ENCODE measurements around the gene KLK1.

The KLK1 gene

DNA sequence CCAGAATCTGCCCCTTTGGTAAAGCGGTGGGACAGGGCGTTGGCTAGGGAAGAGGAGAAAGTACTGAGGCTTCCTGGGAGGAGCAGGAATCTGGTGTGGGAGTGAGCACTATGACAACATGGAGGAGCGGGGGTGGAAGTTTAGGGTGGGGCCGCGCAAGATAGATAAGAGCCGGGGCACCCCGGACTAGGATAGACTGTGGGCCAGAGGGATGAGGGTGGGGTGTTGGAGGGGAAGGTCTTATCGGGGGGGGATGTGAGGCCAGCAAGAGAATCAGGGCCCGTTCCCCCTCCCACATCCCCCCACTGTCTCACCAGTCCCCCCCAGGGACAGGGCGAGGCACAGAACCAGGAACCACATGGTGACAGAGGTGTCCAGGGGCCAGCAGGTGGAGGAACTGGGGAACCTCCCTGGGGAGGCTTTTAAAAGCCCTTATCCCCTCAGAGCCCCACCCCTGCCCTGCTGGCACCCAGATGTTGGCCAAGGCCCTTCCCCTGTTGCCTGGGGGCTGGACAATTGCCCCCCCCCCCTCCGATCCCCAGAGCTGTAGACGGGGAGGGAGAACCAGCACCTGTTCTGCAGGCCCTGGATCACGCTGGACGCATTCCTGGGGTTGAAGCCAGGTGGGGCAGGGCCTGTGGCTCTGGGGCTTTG, at the start of gene KLK1:
KLK1 (minus strand) TSS at position 399 of the 654 bp plus-strand sequence; CDS start at position 360, 39 bp downstream.
- Histone ChIP-seq H4K20me1 (no peaks in the 10 kb centered on the region), H3K9me3 (peaks cover 12% of the 10 kb centered on the region; the same call in 1 of the 2 replicates), H3K27ac (peak within 1 kb of the TSS; percentile 81), H3K27me3 (no peaks in the 10 kb centered on the region), H3K36me3 (no peaks in the 10 kb centered on the region), H3K4me1 (peaks cover 60% of the 10 kb centered on the region), H3K4me3 (no peak within 1 kb of the TSS), H3K4me2 (peak within 1 kb of the TSS; percentile 91), H3K9ac (no peak within 1 kb of the TSS)
- TF ChIP-seq Cebpa-rat (IDR thresholded peaks at IDR 0.05) = no peak

DNA sequence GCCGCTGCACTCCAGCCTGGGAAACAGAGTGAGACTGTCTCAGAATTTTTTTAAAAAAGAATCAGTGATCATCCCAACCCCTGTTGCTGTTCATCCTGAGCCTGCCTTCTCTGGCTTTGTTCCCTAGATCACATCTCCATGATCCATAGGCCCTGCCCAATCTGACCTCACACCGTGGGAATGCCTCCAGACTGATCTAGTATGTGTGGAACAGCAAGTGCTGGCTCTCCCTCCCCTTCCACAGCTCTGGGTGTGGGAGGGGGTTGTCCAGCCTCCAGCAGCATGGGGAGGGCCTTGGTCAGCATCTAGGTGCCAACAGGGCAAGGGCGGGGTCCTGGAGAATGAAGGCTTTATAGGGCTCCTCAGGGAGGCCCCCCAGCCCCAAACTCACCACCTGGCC, 49.5 kb upstream of the KLK1 start, which contains the start of gene KLK2:
KLK2 (plus strand) TSS at position 384 of the 400 bp plus-strand sequence. CDS start 35 bp downstream, outside the sequence.
- TF ChIP-seq Cebpa-rat (IDR thresholded peaks at IDR 0.05) = no peak
- Histone ChIP-seq H3K27ac (no peak within 1 kb of the TSS), H4K20me1 (no peaks in the 10 kb centered on the region), H3K4me1 (peaks cover 38% of the 10 kb centered on the region), H3K9ac (no peak within 1 kb of the TSS), H3K4me2 (peak within 1 kb of the TSS; percentile 70), H3K27me3 (no peaks in the 10 kb centered on the region), H3K4me3 (no peak within 1 kb of the TSS), H3K36me3 (no peaks in the 10 kb centered on the region), H3K9me3 (no peaks in the 10 kb centered on the region)

DNA sequence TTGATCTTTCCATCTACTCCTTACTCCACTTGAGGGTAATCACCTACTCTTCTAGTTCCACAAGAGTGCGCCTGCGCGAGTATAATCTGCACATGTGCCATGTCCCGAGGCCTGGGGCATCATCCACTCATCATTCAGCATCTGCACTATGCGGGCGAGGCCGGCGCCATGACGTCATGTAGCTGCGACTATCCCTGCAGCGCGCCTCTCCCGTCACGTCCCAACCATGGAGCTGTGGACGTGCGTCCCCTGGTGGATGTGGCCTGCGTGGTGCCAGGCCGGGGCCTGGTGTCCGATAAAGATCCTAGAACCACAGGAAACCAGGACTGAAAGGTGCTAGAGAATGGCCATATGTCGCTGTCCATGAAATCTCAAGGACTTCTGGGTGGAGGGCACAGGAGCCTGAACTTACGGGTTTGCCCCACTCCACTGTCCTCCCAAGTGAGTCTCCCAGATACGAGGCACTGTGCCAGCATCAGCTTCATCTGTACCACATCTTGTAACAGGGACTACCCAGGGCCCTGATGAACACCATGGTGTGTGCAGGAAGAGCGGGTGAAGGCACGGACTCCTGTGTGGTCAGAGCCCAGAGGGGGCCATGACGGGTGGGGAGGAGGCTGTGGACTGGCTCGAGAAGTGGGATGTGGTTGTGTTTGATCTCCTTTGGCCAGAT, 47.0 kb upstream of the KLK1 start:
- Histone ChIP-seq H3K27ac (no peak overlapping the region), H3K4me1 (peaks cover 22% of the 10 kb centered on the region), H4K20me1 (no peaks in the 10 kb centered on the region), H3K27me3 (no peaks in the 10 kb centered on the region), H3K9ac (no peak overlapping the region), H3K36me3 (no peaks in the 10 kb centered on the region), H3K9me3 (no peaks in the 10 kb centered on the region), H3K4me2 (no peak overlapping the region), H3K4me3 (no peak overlapping the region)
- no peak for TF ChIP-seq Cebpa-rat (IDR thresholded peaks at IDR 0.05)

DNA sequence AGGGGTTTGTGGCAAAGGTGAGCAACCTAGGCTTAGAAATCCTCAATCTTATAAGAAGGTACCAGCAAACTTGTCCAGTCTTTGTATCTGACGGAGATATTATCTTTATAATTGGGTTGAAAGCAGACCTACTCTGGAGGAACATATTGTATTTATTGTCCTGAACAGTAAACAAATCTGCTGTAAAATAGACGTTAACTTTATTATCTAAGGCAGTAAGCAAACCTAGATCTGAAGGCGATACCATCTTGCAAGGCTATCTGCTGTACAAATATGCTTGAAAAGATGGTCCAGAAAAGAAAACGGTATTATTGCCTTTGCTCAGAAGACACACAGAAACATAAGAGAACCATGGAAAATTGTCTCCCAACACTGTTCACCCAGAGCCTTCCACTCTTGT, 45.9 kb upstream of the KLK1 start:
- H3K36me3 ChIP-seq = no peaks in the 10 kb centered on the region
- H3K9me3 ChIP-seq = no peaks in the 10 kb centered on the region
- no peaks in the 10 kb centered on the region for H4K20me1 ChIP-seq
- no peak for TF ChIP-seq Cebpa-rat (IDR thresholded peaks at IDR 0.05)
- no peaks in the 10 kb centered on the region for H3K27me3 ChIP-seq
- H3K4me3 ChIP-seq = no peak overlapping the region
- H3K4me2 ChIP-seq = no peak overlapping the region
- peaks cover 11% of the 10 kb centered on the region for H3K4me1 ChIP-seq
- no peak overlapping the region for H3K27ac ChIP-seq
- H3K9ac ChIP-seq = no peak overlapping the region

DNA sequence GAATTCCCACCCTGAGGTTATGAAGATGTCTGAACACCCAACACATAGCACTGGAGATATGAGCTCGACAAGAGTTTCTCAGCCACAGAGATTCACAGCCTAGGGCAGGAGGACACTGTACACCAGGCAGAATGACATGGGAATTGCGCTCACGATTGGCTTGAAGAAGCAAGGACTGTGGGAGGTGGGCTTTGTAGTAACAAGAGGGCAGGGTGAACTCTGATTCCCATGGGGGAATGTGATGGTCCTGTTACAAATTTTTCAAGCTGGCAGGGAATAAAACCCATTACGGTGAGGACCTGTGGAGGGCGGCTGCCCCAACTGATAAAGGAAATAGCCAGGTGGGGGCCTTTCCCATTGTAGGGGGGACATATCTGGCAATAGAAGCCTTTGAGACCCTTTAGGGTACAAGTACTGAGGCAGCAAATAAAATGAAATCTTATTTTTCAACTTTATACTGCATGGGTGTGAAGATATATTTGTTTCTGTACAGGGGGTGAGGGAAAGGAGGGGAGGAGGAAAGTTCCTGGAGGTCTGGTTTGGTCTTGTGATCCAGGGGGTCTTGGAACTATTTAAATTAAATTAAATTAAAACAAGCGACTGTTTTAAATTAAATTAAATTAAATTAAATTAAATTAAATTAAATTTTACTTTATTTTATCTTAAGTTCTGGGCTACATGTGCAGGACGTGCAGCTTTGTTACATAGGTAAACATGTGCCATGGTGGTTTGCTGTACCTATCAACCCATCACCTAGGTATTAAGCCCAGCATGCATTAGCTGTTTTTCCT, 38.1 kb upstream of the KLK1 start:
- H3K27ac ChIP-seq = no peak overlapping the region
- no peaks in the 10 kb centered on the region for H3K27me3 ChIP-seq
- H3K4me1 ChIP-seq = peaks cover 5% of the 10 kb centered on the region; the same call in 1 of the 2 replicates
- H3K4me2 ChIP-seq = no peak overlapping the region
- peaks cover 16% of the 10 kb centered on the region for H3K9me3 ChIP-seq
- H4K20me1 ChIP-seq = no peaks in the 10 kb centered on the region
- H3K36me3 ChIP-seq = no peaks in the 10 kb centered on the region
- H3K9ac ChIP-seq = no peak overlapping the region
- TF ChIP-seq Cebpa-rat (IDR thresholded peaks at IDR 0.05) = no peak
- H3K4me3 ChIP-seq = no peak overlapping the region

DNA sequence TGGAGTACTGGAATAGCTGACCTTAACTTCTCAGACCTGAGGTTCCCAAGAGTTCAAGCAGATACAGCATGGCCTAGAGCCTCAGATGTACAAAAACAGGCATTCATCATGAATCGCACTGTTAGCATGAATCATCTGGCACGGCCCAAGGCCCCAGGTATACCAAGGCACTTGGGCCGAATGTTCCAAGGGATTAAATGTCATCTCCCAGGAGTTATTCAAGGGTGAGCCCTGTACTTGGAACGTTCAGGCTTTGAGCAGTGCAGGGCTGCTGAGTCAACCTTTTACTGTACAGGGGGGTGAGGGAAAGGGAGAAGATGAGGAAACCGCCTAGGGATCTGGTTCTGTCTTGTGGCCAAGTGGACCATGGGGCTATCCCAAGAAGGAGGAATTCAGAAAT, 37.4 kb upstream of the KLK1 start:
- no peaks in the 10 kb centered on the region for H3K36me3 ChIP-seq
- no peak overlapping the region for H3K4me3 ChIP-seq
- peaks cover 11% of the 10 kb centered on the region; the same call in 1 of the 2 replicates for H3K4me1 ChIP-seq
- H3K9me3 ChIP-seq = peaks cover 16% of the 10 kb centered on the region
- H3K27ac ChIP-seq = no peak overlapping the region
- no peaks in the 10 kb centered on the region for H4K20me1 ChIP-seq
- H3K4me2 ChIP-seq = no peak overlapping the region
- H3K9ac ChIP-seq = no peak overlapping the region
- TF ChIP-seq Cebpa-rat (IDR thresholded peaks at IDR 0.05) = no peak
- H3K27me3 ChIP-seq = no peaks in the 10 kb centered on the region

DNA sequence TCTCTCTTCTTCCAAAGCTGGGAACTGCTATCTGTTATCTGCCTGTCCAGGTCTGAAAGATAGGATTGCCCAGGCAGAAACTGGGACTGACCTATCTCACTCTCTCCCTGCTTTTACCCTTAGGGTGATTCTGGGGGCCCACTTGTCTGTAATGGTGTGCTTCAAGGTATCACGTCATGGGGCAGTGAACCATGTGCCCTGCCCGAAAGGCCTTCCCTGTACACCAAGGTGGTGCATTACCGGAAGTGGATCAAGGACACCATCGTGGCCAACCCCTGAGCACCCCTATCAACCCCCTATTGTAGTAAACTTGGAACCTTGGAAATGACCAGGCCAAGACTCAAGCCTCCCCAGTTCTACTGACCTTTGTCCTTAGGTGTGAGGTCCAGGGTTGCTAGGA, 36.3 kb upstream of the KLK1 start:
- H3K27ac ChIP-seq = no peak overlapping the region
- H3K9ac ChIP-seq = no peak overlapping the region
- peaks cover 16% of the 10 kb centered on the region for H3K9me3 ChIP-seq

DNA sequence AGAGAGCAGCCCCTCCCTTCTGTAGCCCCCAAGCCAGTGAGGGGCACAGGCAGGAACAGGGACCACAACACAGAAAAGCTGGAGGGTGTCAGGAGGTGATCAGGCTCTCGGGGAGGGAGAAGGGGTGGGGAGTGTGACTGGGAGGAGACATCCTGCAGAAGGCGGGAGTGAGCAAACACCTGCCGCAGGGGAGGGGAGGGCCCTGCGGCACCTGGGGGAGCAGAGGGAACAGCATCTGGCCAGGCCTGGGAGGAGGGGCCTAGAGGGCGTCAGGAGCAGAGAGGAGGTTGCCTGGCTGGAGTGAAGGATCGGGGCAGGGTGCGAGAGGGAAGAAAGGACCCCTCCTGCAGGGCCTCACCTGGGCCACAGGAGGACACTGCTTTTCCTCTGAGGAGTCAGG, 35.3 kb upstream of the KLK1 start:
- H3K4me3 ChIP-seq = no peak overlapping the region
- no peak overlapping the region for H3K27ac ChIP-seq
- TF ChIP-seq Cebpa-rat (IDR thresholded peaks at IDR 0.05) = no peak
- peaks cover 16% of the 10 kb centered on the region for H3K9me3 ChIP-seq
- H3K9ac ChIP-seq = no peak overlapping the region
- H3K36me3 ChIP-seq = no peaks in the 10 kb centered on the region
- no peaks in the 10 kb centered on the region for H4K20me1 ChIP-seq
- H3K4me1 ChIP-seq = peaks cover 12% of the 10 kb centered on the region; the same call in 1 of the 2 replicates
- H3K27me3 ChIP-seq = no peaks in the 10 kb centered on the region
- H3K4me2 ChIP-seq = no peak overlapping the region

More for the DNA sequence above, 36.3 kb upstream of the KLK1 start:
- H3K4me1 ChIP-seq = peaks cover 12% of the 10 kb centered on the region; the same call in 1 of the 2 replicates
- no peaks in the 10 kb centered on the region for H4K20me1 ChIP-seq
- no peak overlapping the region for H3K4me3 ChIP-seq
- H3K27me3 ChIP-seq = no peaks in the 10 kb centered on the region
- no peak for TF ChIP-seq Cebpa-rat (IDR thresholded peaks at IDR 0.05)
- H3K36me3 ChIP-seq = no peaks in the 10 kb centered on the region
- no peak overlapping the region for H3K4me2 ChIP-seq

DNA sequence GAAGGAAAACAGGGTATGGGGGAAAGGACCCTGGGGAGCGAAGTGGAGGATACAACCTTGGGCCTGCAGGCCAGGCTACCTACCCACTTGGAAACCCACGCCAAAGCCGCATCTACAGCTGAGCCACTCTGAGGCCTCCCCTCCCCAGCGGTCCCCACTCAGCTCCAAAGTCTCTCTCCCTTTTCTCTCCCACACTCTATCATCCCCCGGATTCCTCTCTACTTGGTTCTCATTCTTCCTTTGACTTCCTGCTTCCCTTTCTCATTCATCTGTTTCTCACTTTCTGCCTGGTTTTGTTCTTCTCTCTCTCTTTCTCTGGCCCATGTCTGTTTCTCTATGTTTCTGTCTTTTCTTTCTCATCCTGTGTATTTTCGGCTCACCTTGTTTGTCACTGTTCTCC, 33.8 kb upstream of the KLK1 start:
- Histone ChIP-seq H3K4me1 (peaks cover 12% of the 10 kb centered on the region; the same call in 1 of the 2 replicates), H3K27me3 (no peaks in the 10 kb centered on the region), H4K20me1 (no peaks in the 10 kb centered on the region), H3K4me2 (no peak overlapping the region), H3K36me3 (no peaks in the 10 kb centered on the region), H3K9me3 (peaks cover 16% of the 10 kb centered on the region), H3K9ac (no peak overlapping the region), H3K4me3 (no peak overlapping the region), H3K27ac (no peak overlapping the region)
- TF ChIP-seq Cebpa-rat (IDR thresholded peaks at IDR 0.05) = no peak
